ENCODE data around the gene TMEM174.
"Not testable (repeated sequence)": the region's sequence is repeated elsewhere in the genome, so short reads cannot be mapped to it uniquely, and the experiment has no call there.

TMEM174 gene

DNA sequence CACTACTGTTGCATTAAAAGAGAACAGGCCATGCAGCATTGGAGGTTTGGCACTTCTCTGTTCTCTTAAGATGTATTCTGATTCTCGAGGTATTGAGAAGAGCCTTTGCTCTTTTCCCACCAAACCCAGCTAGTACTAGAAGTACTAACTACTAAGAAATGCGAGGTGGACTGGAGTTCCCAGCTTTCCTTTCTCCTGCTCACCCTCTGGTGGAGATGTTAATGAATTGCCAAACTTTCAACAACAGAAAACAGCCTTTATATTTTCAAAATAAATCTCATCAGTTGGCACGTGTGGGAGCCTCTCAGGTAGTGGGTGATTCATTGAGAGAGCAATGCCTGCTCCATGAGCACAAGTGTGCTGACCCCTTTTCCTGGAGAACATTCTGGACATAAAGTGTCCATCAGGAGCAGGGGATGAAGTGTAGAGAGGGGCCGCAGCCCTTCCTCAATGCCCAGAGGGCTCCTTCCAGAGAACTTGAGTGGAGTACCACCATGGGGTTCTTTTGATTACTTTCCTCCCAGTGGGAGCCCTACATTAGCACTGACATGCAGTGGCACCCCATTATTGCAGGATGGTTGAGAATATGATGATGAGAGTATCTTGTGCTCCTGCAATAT is 45.7 kb downstream of the TMEM174 start:
- no peak overlapping the region for H3K4me3 ChIP-seq (ENCODE audit: low read length)
- no peak overlapping the region for H3K9ac ChIP-seq (ENCODE audit: low read length)
- H3K4me1 ChIP-seq (ENCODE audit: control insufficient read depth, insufficient read depth, low read length), result peaks cover 4% of the 10 kb centered on the region
- H3K9me3 ChIP-seq (ENCODE audit: control insufficient read depth, low read length), result no peaks in the 10 kb centered on the region
- H3K27me3 ChIP-seq (ENCODE audit: control insufficient read depth, insufficient read depth, low read length), result peaks cover 73% of the 10 kb centered on the region
- no peaks in the 10 kb centered on the region for H3K36me3 ChIP-seq (ENCODE audit: control insufficient read depth, insufficient read depth, low read length)

DNA sequence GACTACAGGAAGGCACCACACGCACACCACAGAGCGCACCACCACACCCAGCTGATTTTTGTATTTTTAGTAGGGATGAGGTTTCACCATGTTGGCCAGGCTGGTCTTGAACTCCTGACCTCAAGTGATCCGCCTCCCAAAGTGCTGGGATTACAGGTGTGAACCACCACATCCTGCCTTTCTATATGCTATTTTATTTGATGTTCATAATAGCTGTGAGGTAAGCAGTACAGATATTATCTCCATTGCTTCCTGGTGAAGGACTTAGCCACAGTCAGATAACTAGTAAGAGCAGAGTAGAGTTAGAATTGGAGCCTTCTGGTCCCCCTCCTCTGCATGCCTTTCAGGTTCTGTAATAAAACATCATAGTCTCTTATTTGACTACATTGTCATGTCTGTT is 46.3 kb downstream of the TMEM174 start:
- H3K4me3 ChIP-seq (ENCODE audit: low read length); H3K9me3 ChIP-seq (ENCODE audit: control insufficient read depth, low read length); H3K36me3 ChIP-seq (ENCODE audit: control insufficient read depth, insufficient read depth, low read length); H3K9ac ChIP-seq (ENCODE audit: low read length); H3K4me1 ChIP-seq (ENCODE audit: control insufficient read depth, insufficient read depth, low read length): not testable (repeated sequence)
- H3K27me3 ChIP-seq (ENCODE audit: control insufficient read depth, insufficient read depth, low read length), result peaks cover 68% of the 10 kb centered on the region

GRCh38 chr5:73221161-73221560 is 48.2 kb downstream of the TMEM174 start:
- H3K4me1 ChIP-seq (ENCODE audit: control insufficient read depth, insufficient read depth, low read length), result peaks cover 4% of the 10 kb centered on the region
- no peaks in the 10 kb centered on the region for H3K36me3 ChIP-seq (ENCODE audit: control insufficient read depth, insufficient read depth, low read length)
- no peak overlapping the region for H3K4me3 ChIP-seq (ENCODE audit: low read length)
- peaks cover 52% of the 10 kb centered on the region for H3K27me3 ChIP-seq (ENCODE audit: control insufficient read depth, insufficient read depth, low read length)
- H3K9me3 ChIP-seq (ENCODE audit: control insufficient read depth, low read length), result no peaks in the 10 kb centered on the region
- no peak overlapping the region for H3K9ac ChIP-seq (ENCODE audit: low read length)

DNA sequence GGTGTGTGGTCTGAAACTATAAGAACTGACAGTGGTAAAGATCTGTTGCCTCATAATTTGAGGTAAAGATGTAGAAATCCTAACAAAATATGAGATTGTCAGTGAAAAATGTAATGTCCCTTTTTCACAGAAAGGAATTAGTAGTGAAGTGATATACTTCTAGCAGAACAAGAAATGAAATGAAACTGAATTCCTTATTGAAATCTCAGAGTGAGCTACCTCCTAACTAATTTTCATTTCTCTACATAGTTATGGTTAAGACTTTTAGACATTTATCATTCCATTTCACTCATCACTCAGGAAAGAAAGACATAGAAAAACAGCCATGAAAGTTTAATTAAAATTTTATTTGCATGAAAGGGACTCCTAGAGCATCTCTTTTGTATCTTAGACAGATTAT is 48.7 kb downstream of the TMEM174 start:
- Histone ChIP-seq H3K27me3 (ENCODE audit: control insufficient read depth, insufficient read depth, low read length) (peaks cover 47% of the 10 kb centered on the region), H3K36me3 (ENCODE audit: control insufficient read depth, insufficient read depth, low read length) (no peaks in the 10 kb centered on the region), H3K9ac (ENCODE audit: low read length) (no peak overlapping the region), H3K9me3 (ENCODE audit: control insufficient read depth, low read length) (no peaks in the 10 kb centered on the region), H3K4me3 (ENCODE audit: low read length) (no peak overlapping the region), H3K4me1 (ENCODE audit: control insufficient read depth, insufficient read depth, low read length) (no peaks in the 10 kb centered on the region)

DNA sequence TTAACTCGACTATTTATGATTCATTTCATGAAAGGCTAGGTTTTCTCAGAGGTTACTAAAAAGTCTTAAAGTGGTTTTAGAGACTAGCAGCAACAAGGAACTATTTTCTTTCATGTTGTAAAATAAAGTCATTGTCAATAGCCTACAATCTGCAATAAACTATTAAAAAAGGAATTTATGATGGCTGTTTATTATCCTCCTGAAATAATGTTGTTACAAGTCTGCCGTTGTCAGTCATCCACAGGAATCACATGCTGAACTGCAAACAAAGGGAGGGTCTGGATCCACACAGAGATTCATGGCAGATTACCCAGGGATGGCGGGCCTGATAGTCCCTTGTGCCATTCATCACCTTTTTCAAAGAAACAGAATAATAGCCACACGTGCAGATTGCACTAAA is 49.2 kb downstream of the TMEM174 start:
- Histone ChIP-seq H3K4me3 (ENCODE audit: low read length) (no peak overlapping the region), H3K27me3 (ENCODE audit: control insufficient read depth, insufficient read depth, low read length) (peaks cover 42% of the 10 kb centered on the region), H3K4me1 (ENCODE audit: control insufficient read depth, insufficient read depth, low read length) (no peaks in the 10 kb centered on the region), H3K9me3 (ENCODE audit: control insufficient read depth, low read length) (no peaks in the 10 kb centered on the region), H3K9ac (ENCODE audit: low read length) (no peak overlapping the region), H3K36me3 (ENCODE audit: control insufficient read depth, insufficient read depth, low read length) (no peaks in the 10 kb centered on the region)
